GF-D8 (cell line): ENCODE measurements around the gene FCRLA.

Experiments used
- DNase-seq: peaks from one replicate; lab custom pipeline; 2025; lab: John Stamatoyannopoulos, UW

Gene FCRLA

DNA sequence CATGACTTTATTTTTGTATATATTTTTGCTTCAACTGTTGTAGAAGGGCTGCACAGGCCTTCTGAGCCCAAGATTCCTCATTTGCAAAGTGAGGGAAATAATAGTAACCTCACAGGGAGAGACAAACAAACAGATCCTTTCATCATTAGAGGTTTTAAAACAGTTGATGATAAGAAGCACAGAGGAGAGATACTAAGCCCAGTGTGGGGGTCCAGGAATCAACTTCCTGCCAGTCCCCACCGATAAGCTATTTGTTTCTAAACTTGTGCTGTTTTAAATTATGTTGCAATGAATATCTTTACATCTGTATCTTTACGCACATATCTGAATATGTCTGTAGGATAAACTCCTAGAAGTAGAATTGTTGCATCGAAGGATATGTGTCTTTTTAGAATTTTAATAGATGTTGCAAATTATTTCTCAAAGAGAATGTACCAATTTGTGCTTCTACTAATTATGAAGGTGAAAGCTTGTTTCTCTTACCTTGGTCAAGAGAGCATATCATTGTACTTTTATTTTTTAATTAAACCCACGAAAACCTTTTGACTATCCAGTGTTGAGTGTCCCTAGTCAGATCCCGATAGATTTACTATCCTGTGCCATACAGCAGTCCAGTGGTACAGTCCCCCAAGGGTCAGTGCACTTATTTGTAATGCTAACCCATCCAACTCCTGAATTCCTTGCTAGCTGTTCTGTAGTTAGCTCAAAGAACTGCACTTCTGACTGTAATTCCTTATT is 25.1 kb downstream of the FCRLA start:
- no peak for DNase-seq

DNA sequence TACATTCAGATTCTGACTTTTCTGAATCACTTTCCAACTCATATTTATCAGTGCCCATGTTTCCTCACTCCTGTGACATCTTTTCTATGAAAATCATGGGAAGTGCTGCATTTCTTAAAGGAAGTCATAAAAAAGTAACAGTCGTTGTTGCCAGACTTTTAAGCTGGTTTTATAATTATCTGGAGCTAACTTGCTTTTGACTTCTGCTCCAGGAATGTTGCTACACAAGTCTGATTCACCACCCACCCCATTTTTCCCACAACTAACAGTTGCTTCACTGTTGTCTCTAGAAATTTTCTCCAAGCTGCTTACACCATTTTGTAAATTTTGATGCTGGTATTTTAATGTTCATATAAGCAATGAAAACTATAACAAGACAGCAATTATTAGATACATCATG is 26.5 kb downstream of the FCRLA start:
- peak; percentile 79 for DNase-seq

DNA sequence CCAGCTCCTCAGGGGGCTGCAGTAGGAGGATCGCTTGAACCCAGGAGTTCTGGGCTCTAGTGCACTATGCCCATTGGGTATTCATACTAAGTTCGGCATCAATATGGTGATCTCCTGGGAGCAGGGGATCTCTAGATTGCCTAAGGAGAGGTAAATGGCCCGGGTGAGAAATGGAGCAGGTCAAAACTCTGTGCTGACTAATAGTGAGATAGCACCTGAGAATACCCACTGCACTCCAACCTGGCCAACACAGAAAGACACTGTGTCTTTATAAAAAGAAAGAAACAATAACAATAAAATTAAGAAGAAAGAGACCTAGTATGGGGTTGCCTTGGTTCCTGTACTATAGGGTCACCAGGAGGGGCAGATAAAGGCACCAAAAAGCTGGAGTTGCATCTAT is 28.8 kb downstream of the FCRLA start:
- DNase-seq: no peak

DNA sequence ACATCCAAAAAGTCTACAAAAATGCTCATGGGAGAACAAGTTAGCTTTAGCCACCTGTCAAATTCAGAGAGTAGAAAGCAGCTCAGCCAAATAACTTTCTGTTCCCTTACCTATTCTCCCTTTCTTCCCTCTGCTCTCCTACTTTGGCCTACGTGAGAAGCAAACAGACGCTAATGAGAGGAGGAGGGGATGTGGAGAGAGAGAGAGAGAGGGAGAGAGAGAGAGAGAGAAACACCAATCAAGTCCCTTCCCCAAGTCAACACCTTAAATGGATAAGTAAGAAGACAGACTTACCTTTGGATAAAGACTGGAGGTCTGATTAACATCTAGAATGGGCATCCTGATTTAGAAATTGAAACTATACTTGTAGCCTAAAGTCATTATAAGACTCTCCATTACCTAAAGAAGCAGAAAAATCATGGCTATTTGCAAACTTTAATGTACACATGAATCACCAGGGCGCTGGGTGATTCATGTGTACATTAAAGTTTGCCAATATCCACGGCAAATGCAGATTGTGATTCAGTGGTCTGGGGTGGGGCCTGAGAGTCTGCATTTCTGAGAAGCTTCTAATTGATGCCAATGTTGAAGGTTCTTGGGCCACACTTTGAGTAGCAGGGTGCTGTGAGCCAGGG is 29.4 kb downstream of the FCRLA start:
- DNase-seq: no peak

DNA sequence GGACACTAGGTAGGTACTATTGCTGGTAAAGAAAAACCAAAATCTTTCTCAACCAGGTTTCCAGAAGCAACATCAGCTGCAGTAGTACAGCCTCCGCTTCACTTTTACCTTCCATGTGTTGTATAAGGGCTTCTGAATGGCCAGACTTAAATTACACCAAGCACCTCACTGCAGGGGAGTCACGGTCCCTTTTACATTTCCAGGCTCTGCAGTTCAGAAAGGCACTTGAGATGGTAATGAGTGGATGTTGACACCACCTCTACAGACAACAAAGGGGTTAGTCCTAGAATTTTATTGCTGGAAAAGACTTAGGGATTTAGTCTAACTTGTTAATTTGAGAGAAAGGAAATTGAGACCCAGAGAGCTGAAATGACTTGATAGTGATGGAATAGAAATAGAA is 30.6 kb downstream of the FCRLA start:
- DNase-seq: no peak

DNA sequence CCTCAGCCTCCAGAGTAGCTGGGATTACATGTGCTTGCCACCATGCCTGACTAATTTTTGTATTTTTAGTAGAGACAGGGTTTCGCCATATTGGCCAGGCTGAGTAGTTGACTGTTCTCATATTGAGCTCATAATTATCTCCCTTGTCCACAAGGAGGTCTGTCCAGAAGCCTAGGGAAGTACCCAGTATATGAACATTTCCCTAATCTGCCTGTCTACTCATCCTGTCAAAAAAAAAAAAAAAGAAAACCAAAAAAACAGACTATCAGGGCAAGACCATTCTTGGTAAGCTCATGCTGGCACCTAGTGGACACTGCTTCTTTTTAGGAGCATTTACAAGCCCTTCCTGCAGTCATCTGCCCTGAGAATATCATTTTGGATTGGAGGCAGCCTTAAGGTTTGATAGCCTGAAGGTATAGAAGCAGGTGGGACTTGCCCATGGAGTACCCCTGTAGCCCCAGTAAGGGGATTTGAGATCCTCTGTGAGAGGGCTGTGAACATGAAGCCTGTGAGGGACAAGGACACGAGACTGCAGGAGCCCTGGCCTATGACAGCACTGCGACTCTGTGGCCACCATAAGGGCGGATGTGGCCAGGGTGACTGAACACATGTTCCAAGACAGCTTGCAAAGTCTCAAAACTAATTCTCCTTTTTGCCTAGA is 31.7 kb downstream of the FCRLA start:
- peak; percentile 84 for DNase-seq

- no peak for DNase-seq
Measured at GRCh38 chr1:161739865-161740566, 33.0 kb downstream of the FCRLA start.

- no peak for DNase-seq
Measured at GRCh38 chr1:161740921-161741320, 33.9 kb downstream of the FCRLA start.

GRCh38 chr1:161743231-161743630 is 36.2 kb downstream of the FCRLA start:
- DNase-seq: no peak

DNA sequence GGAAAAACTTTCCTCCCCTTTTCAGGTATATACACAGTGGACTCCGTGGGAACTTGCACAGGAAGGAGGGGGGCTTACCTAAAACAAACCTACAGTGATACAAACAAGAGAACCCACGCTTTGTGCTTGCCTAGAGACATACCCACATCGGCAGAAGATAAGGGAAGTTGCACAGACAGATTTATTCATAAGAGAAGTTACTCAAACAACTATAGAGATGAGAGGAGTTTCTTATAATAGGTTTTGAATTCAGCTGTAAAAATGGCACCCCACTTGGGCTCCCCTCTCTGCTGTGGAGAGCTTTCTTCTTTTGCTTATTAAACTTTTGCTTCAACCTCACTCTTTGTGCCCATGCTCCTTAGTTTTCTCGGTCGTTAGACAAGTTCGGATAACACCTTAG is 40.8 kb downstream of the FCRLA start:
- DNase-seq: no peak

DNA sequence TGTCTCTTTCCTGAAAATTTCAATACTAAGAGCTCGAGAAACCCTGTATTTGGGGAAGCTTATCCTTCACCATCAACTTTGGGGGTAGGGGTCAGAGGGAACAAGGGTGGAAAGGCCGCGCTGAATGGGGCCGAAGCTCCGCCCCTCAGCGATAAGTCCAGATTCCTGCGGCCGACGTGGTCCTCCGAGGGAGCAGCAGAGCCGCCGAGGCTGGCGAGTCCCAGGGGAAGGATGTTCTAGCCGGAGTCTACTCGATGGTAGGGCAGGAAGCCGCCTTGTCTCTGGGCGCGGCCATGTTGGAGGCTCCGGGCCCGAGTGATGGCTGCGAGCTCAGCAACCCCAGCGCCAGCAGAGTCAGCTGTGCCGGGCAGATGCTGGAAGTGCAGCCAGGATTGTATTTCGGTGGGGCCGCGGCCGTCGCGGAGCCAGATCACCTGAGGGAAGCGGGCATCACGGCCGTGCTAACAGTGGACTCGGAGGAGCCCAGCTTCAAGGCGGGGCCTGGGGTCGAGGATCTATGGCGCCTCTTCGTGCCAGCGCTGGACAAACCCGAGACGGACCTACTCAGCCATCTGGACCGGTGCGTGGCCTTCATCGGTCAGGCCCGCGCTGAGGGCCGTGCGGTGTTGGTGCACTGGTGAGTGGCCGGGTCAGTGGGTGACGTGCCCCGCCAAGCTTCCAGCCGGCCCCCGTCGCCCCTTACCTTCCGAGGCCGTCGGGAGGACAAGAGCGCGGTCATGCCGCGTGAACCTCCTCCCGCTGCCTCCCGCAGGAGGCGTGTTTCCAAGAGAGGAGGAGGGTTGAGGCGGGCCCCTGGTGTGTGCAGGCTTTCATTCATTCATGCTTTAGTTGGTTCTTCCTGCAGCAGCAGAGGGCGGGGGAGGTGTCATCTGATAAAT is 42.7 kb downstream of the FCRLA start, which contains the start of gene DUSP12:
Gene DUSP12 (plus strand): TSS at position 278 of the 899 bp plus-strand sequence. CDS start 16 bp downstream, at position 294.
- DNase-seq: peak; percentile 82

- no peak for DNase-seq
Measured at GRCh38 chr1:161763522-161764098, 56.6 kb downstream of the FCRLA start.
